ENCODE results near the gene PLCB4.

PLCB4 gene

DNA sequence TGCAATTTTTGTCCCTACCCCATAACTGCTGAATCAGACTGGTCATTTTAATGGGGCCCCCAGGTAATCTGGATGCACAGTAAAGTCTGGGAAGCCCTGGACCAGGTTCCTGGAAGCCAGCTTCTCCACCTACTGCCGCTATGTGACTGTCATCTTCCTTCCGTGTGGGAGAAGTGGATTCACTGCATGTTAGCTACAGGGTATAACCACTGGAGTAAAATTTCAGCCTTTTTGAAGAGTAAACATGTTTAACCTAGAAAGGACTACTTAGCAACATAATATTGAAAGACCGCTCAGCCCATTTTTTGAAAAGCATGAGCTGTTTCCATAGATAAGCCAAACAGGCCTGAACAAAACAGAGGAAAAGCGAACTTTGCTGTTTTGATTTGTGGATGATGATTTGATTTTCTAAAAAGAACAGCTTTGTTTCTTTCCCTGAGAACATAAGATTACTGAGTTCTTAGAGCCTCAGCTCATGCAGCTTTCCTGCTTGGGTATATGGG is 208.1 kb downstream of the PLCB4 start (continued):
- TF ChIP-seq GLIS1 (tag by site-specific recombination; IDR thresholded peaks at IDR 0.05): no peak

DNA sequence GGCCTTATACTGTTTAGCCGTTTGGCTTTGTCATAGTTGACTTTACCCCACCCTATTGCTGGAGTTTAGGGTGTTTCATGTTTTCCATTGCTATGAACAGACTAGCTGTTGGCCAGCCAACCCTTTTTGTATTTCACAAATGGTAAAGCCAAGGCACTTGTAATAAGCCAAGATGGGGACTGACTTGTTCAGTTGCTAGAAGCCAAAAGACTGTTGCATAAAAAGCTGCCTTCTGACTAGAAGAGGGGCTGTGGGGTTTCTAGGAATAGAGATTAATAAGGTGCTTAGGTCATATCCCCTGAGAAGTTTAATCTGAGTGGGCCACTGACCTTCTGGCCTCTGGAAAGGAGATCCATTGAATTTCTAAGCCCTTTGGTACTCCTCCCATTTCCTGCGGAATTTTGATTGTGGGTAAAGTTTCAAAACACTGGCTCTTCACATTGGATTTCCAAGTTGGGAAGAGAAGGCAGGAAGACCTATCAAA is 211.1 kb downstream of the PLCB4 start:
- CTCF ChIA-PET: interaction anchor here (1.1 kb wide), 1 partner anchor 113 kb away, joined by 3 read pairs; no protein-coding TSS in a partner anchor
- no peaks in the 10 kb centered on the region for H3K4me1 ChIP-seq (ENCODE audit: control insufficient read depth, insufficient read depth, low read length)

DNA sequence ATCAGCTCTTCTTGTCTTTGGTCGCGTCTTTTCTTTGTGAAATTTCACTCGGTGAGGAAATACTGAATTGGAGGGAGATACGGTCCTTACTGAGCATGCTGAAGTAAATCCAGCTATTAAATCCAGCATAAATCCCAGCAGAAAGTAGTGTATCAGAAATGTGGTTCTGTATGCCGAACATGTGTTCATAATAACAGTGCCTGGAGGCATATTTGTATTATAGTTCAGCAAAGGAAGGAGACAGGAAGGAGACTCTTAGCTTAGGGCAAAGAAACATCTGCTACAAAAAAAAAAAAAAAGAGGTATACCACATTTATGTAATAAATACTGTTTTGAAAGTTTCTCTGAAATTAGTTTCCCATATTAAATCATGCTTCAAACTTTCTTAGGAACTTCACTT is 211.8 kb downstream of the PLCB4 start:
- TF ChIP-seq KLF10 (tag by site-specific recombination; IDR thresholded peaks at IDR 0.05) (no peak), ZNF423 (tag by site-specific recombination; IDR thresholded peaks at IDR 0.05) (no peak), ZNF596 (tag by site-specific recombination; IDR thresholded peaks at IDR 0.05) (no peak), ZBTB7A (tag by site-specific recombination; IDR thresholded peaks at IDR 0.05; ENCODE audit: low read depth) (no peak)
- Histone ChIP-seq H3K9me3 (ENCODE audit: control insufficient read depth, insufficient read depth, low read depth, low read length) (no peaks in the 10 kb centered on the region), H3K27ac (ENCODE audit: extremely low read depth, low read depth, low read length) (no peak overlapping the region), H3K36me3 (ENCODE audit: control insufficient read depth in 2 of 2, insufficient read depth in 1 of 2, low read length in 2 of 2) (no peaks in the 10 kb centered on the region), H3K4me1 (ENCODE audit: control insufficient read depth, insufficient read depth, low read length) (no peaks in the 10 kb centered on the region), H3K4me3 (ENCODE audit: low read depth, low read length) (no peak overlapping the region)
- ChIA-PET POLR2A (no interaction called here), CTCF (interaction anchor here (1.1 kb wide), 1 partner anchor 112 kb away, joined by 3 read pairs; no protein-coding TSS in a partner anchor)

More for the DNA sequence above, 211.1 kb downstream of the PLCB4 start:
- H3K4me3 ChIP-seq (ENCODE audit: low read depth, low read length): no peak overlapping the region
- no peaks in the 10 kb centered on the region for H3K36me3 ChIP-seq (ENCODE audit: control insufficient read depth in 2 of 2, insufficient read depth in 1 of 2, low read length in 2 of 2)
- H3K9me3 ChIP-seq (ENCODE audit: control insufficient read depth, insufficient read depth, low read depth, low read length): no peaks in the 10 kb centered on the region
- no peak overlapping the region for H3K27ac ChIP-seq (ENCODE audit: extremely low read depth, low read depth, low read length)
- TF ChIP-seq ZNF626 (tag by site-specific recombination; IDR thresholded peaks at IDR 0.05) (no peak), ZNF560 (tag by site-specific recombination; IDR thresholded peaks at IDR 0.05; ENCODE audit: borderline replicate concordance) (no peak), ZNF221 (tag by site-specific recombination; IDR thresholded peaks at IDR 0.05; ENCODE audit: borderline replicate concordance) (no peak), ZNF621 (tag by site-specific recombination; IDR thresholded peaks at IDR 0.05) (no peak)
- TF ChIP-seq, protein P1, sequence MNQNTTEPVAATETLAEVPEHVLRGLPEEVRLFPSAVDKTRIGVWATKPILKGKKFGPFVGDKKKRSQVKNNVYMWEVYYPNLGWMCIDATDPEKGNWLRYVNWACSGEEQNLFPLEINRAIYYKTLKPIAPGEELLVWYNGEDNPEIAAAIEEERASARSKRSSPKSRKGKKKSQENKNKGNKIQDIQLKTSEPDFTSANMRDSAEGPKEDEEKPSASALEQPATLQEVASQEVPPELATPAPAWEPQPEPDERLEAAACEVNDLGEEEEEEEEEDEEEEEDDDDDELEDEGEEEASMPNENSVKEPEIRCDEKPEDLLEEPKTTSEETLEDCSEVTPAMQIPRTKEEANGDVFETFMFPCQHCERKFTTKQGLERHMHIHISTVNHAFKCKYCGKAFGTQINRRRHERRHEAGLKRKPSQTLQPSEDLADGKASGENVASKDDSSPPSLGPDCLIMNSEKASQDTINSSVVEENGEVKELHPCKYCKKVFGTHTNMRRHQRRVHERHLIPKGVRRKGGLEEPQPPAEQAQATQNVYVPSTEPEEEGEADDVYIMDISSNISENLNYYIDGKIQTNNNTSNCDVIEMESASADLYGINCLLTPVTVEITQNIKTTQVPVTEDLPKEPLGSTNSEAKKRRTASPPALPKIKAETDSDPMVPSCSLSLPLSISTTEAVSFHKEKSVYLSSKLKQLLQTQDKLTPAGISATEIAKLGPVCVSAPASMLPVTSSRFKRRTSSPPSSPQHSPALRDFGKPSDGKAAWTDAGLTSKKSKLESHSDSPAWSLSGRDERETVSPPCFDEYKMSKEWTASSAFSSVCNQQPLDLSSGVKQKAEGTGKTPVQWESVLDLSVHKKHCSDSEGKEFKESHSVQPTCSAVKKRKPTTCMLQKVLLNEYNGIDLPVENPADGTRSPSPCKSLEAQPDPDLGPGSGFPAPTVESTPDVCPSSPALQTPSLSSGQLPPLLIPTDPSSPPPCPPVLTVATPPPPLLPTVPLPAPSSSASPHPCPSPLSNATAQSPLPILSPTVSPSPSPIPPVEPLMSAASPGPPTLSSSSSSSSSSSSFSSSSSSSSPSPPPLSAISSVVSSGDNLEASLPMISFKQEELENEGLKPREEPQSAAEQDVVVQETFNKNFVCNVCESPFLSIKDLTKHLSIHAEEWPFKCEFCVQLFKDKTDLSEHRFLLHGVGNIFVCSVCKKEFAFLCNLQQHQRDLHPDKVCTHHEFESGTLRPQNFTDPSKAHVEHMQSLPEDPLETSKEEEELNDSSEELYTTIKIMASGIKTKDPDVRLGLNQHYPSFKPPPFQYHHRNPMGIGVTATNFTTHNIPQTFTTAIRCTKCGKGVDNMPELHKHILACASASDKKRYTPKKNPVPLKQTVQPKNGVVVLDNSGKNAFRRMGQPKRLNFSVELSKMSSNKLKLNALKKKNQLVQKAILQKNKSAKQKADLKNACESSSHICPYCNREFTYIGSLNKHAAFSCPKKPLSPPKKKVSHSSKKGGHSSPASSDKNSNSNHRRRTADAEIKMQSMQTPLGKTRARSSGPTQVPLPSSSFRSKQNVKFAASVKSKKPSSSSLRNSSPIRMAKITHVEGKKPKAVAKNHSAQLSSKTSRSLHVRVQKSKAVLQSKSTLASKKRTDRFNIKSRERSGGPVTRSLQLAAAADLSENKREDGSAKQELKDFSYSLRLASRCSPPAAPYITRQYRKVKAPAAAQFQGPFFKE (tag by site-specific recombination; IDR thresholded peaks at IDR 0.05; ENCODE audit: borderline replicate concordance): no peak
- POLR2A ChIA-PET: no interaction called here

DNA sequence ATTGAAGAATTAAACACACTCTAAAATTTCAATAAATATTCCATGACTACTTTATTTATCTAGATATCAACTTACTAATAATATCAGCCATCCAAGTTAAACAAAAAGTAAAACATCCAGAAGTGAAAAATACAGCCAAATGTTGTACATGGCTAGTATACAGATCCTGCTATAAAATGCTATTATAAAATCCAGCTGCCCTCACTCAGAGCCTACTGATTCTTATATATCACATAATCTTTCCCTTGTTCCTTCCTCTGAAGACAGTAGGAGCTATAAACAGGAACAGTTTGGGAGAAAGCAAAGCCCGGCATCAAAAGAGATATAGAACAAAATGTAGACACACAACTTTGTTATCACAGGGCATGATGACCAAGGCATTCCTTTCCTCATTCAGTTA is 212.9 kb downstream of the PLCB4 start:
- ChIA-PET POLR2A (no interaction called here), CTCF (interaction anchor here (0.6 to 1.0 kb wide), 2 partner anchors 12 to 987 kb away, joined by 3 read pairs; no protein-coding TSS in a partner anchor)
- H3K4me1 ChIP-seq (ENCODE audit: control insufficient read depth, insufficient read depth, low read length): no peaks in the 10 kb centered on the region
- H3K9me3 ChIP-seq (ENCODE audit: control insufficient read depth, insufficient read depth, low read depth, low read length): no peaks in the 10 kb centered on the region
- no peaks in the 10 kb centered on the region for H3K36me3 ChIP-seq (ENCODE audit: control insufficient read depth in 2 of 2, insufficient read depth in 1 of 2, low read length in 2 of 2)
- no peak overlapping the region for H3K27ac ChIP-seq (ENCODE audit: extremely low read depth, low read depth, low read length)
- no peak overlapping the region for H3K4me3 ChIP-seq (ENCODE audit: low read depth, low read length)
- TF ChIP-seq, protein P2, sequence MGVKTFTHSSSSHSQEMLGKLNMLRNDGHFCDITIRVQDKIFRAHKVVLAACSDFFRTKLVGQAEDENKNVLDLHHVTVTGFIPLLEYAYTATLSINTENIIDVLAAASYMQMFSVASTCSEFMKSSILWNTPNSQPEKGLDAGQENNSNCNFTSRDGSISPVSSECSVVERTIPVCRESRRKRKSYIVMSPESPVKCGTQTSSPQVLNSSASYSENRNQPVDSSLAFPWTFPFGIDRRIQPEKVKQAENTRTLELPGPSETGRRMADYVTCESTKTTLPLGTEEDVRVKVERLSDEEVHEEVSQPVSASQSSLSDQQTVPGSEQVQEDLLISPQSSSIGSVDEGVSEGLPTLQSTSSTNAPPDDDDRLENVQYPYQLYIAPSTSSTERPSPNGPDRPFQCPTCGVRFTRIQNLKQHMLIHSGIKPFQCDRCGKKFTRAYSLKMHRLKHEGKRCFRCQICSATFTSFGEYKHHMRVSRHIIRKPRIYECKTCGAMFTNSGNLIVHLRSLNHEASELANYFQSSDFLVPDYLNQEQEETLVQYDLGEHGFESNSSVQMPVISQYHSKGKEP (tag by site-specific recombination; IDR thresholded peaks at IDR 0.05): no peak
- TF ChIP-seq, protein P3, sequence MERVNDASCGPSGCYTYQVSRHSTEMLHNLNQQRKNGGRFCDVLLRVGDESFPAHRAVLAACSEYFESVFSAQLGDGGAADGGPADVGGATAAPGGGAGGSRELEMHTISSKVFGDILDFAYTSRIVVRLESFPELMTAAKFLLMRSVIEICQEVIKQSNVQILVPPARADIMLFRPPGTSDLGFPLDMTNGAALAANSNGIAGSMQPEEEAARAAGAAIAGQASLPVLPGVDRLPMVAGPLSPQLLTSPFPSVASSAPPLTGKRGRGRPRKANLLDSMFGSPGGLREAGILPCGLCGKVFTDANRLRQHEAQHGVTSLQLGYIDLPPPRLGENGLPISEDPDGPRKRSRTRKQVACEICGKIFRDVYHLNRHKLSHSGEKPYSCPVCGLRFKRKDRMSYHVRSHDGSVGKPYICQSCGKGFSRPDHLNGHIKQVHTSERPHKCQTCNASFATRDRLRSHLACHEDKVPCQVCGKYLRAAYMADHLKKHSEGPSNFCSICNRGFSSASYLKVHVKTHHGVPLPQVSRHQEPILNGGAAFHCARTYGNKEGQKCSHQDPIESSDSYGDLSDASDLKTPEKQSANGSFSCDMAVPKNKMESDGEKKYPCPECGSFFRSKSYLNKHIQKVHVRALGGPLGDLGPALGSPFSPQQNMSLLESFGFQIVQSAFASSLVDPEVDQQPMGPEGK (tag by site-specific recombination; IDR thresholded peaks at IDR 0.05): no peak
- TF ChIP-seq, protein P4, sequence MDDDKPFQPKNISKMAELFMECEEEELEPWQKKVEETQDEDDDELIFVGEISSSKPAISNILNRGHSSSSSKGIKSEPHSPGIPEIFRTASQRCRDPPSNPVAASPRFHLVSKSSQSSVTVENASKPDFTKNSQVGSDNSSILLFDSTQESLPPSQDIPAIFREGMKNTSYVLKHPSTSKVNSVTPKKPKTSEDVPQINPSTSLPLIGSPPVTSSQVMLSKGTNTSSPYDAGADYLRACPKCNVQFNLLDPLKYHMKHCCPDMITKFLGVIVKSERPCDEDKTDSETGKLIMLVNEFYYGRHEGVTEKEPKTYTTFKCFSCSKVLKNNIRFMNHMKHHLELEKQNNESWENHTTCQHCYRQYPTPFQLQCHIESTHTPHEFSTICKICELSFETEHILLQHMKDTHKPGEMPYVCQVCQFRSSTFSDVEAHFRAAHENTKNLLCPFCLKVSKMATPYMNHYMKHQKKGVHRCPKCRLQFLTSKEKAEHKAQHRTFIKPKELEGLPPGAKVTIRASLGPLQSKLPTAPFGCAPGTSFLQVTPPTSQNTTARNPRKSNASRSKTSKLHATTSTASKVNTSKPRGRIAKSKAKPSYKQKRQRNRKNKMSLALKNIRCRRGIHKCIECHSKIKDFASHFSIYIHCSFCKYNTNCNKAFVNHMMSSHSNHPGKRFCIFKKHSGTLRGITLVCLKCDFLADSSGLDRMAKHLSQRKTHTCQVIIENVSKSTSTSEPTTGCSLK (tag by site-specific recombination; IDR thresholded peaks at IDR 0.05): no peak
- TF ChIP-seq ZNF560 (tag by site-specific recombination; IDR thresholded peaks at IDR 0.05; ENCODE audit: borderline replicate concordance) (no peak), ZSCAN30 (tag by site-specific recombination; IDR thresholded peaks at IDR 0.05) (no peak), OVOL3 (tag by site-specific recombination; IDR thresholded peaks at IDR 0.05) (no peak)

All from HEK293 (cell line).